AG20443 (cell line): ENCODE data around the gene CFAP92.
A peak's percentile ranks its signal among the peaks of the same experiment; 100 is the strongest.

ENCODE experiments used
- DNase-seq: peaks from one replicate; pipeline ENCODE4 v3.0.0; 2012; ENCODE audit warnings: low spot score, mixed read lengths

Gene CFAP92

DNA sequence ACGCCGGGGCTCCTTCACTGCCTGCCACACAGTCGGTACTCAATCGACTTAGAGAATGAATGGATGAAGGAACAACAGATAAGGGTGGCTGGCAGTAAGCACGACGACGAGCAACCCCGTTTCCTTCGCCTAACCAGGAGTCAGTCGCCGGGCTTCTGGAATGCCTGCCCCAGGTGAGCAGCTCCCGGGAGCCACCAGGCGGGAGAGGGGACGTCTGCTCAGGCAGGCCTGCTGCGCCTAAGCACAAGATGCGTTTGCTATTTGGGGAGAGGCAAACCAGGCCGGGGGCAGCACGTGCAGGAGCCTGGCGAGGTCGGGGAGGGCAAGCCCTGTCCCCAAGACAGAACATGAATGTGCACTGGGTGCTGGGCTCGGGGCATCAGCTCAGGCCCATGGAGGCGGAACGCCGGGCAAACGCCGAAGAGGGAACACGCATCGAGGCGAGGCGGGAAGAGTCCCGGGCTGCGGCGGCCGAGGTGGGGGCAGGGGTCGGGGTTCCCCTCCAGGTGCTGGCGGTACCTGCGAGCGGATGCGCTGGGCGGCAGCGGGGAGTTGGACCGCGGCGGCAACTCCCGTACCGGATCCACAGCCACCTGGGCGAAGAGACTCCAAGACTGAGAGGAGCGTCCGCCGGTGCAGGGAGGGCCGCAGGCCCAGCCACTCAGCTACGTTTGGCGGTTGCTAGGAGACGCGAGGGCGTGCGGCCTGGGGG is at the start of gene CFAP92:
Gene CFAP92, minus strand, starts transcription at position 616 of the 712 bp plus-strand sequence. CDS start 772 bp downstream, outside the sequence.
- DNase-seq, result peak; percentile 96

DNA sequence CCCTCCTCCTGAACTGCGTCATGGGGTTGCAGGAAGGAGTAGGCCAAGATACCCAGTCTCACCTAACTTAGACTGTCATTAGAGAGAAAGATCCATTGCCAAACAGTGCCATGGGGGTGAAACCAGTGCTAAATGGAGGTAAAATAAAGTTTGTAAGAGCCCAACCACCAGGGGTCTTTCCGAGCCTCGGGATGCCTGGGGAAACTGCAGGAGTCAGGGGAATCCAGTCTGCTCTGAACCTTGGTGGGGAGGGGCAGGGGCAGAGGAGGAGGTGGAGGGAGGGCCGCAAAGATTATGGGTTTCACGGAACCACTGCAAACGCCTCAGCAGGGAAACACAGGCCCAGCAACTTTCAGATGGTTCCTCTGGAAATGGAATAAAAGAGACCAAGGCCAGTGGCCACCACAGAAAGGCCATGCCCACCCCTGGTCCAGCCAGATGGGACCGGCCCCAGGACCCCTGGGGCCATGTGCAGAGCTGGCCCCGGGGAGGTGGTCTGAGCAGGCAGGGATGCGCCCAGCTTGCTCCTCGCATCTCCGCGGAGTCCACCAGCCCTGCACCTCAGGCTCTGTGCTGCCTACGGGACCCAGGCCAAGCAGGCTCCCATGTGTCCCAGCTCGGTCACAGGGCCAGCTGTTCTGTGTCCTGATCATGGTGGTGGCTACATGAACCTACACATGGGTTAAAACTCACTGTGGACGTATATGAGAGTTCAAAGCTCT is 46.9 kb upstream of the CFAP92 start:
- no peak for DNase-seq

- DNase-seq, result no peak
These were observed 46.1 kb upstream of the CFAP92 start for GRCh38 chr3:129040039-129040336.

- DNase-seq, result no peak
These were observed 45.6 kb upstream of the CFAP92 start for GRCh38 chr3:129039271-129040038.

GRCh38 chr3:129038121-129038855 is 44.4 kb upstream of the CFAP92 start:
- DNase-seq, result no peak

- no peak for DNase-seq
These were observed 43.2 kb upstream of the CFAP92 start for GRCh38 chr3:129037093-129037419.

DNA sequence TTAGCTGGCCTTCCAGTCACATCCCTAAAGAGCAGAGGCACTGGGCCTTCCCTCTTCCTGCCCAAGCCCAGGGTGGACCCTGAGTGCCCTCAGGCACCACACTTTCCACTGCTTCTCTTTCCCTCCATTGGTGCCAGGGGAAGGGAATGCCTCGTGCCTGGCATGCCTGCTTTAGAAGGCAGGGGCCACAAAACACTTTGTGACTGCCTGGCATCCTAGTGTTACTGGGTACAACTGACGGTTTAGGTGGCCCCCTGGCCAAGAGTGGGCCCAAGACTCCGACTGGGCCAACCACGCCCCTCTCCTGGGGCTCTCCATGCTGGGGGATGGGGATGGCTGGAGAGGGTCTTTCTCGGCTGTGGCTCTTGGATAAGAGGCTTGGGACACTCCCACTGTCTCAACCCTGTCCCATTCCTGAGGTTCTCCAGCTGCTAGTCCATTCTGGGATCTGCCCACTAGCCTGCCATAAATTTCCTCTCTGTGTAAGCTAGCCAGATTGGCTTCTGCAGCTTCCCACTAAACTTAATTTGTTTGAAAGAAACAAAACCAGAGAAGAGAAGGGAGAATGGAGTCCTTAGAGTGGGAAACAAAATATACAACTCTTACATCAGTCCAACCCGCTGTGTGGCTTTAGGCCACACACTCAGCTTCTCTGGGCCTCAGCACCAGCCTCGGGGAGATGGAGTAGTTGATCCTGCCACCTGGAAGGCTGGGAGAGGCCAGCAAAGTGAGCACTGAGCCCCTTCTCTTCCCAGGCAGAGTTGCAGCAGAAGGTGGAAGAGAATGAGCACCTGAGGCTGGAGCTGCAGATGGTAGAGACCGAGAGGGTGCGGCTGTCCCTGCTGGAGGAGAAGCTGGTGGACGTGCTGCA is 42.6 kb upstream of the CFAP92 start:
- no peak for DNase-seq

GRCh38 chr3:129035360-129036221 is 41.7 kb upstream of the CFAP92 start:
- DNase-seq, result no peak

- no peak for DNase-seq
These were observed 40.8 kb upstream of the CFAP92 start for GRCh38 chr3:129034642-129035041.

DNA sequence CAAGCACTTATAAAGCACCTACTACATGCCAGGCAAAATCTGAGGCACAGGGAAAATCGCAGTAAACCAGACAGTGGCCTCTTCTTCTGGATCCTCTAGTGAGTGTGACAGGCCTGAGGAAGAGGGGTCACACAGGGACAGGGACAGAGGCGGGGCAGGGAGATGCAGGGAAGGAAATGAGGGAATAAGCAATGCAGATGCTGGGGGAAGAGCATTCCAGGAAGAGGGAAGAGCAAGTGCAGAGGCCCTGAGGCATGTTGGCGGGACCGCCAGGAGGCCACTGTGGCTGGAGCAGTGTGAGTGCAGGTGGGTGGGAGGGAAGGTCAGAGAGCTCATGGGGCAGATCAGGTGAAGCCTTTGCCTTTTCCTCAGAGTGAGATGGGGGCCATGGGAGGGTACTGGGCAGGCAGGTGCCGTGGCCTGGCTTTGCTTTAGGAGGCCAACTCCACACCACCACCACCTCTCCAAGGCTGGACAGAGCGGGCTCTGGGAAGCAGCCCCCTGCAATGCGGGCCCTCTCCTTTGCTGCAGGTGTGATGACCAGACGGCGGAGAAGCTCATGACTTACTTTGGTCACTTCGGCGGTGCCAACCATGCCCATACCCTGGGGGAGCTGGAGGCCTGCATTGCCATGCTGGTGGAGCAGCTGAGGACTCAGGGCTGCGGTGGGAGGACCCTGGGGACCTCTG is 39.9 kb upstream of the CFAP92 start:
- DNase-seq, result no peak

GRCh38 chr3:129033151-129033550 is 39.3 kb upstream of the CFAP92 start:
- no peak for DNase-seq

- DNase-seq, result no peak
These were observed 38.8 kb upstream of the CFAP92 start for GRCh38 chr3:129032716-129033115.

DNA sequence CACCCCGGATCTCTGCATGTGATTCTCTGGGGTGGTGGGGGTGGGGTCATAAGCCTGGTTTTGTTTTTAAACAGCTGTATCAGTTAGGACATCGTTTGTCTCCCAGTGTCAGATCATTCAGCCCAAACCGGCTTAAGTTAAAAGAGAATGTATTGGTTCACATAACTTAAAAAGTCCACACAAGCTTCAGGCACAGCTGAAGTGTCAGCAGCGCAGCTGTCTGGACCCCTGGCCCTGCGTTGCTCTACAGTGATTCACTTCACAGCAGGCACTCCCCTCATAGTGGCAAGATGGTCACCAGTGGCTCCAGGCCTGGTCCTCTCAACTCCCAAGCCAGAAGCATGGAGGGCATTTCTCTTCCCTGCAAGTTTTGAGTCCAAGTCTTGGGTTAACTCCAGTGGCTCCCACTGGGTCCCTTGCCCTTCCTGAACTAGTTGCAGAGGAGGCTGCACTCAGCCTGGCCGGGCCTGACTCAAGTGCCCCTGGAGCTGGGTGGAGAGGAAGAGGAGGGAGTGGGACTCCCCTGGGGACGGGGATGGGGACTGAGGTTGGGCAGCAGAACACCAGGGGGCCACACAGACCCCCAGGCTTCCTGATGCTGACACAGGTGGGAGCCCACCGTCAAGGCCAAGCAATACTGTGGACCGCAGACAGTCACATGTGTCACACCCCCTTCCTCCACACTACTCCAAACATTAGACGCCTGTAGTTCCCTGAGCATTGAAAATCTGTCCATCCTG is 37.8 kb upstream of the CFAP92 start:
- DNase-seq, result no peak

DNA sequence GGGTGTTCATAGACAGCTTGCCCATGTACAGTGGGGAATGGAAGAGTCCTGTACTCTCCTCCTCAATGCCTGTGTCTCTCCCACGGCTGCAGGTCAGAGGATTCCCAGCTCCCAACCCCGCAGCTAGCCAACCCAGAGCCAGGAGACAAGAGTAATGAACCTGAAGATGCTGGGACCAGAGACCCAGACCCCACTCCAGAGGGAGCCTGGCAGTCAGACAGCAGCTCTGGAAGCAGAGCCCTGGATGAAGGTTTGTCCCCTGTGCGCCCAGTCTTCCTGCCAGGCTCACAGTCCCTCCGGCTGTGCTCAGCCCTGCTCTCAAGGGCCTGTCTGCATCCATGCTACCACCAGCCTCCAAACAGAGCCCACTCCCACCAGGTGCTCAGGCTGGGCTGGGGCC is 36.7 kb upstream of the CFAP92 start:
- no peak for DNase-seq

DNA sequence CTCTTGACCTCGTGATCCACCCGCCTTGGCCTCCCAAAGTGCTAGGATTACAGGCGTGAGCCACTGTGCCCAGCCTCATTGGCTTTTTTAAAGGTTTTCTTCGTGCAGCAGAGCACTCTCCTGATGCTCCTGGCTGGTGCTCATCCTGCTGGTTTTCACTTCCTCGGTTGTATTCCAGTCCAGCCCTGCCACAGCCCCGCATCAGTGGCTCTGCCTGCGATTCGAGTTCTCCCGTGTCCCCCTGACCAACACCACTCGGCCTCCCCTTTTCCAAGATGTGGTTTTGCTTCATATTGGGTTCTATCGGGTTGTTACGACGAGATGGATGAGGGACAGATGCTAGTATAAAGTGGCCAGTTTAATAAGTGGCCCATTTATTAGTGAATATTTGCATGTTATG is 35.0 kb upstream of the CFAP92 start:
- no peak for DNase-seq

- no peak for DNase-seq
These were observed 33.6 kb upstream of the CFAP92 start for GRCh38 chr3:129027544-129027880.

GRCh38 chr3:129026728-129027543 is 33.1 kb upstream of the CFAP92 start:
- peak; percentile 92 for DNase-seq

GRCh38 chr3:129025691-129026435 is 32.0 kb upstream of the CFAP92 start:
- peak; percentile 65 for DNase-seq
